GM12878 (cell line): ENCODE results near the gene MRPS15. TPM values are rescaled to one million over a fixed set of nuclear protein-coding genes. Genes with fewer than 3 reads are reported as not detected.

Source experiments
- ATAC-seq: fragments of 200-7000 bp; cut with Tn5 transposase; 3 replicates; pipeline ENCODE4 v1.9.1; 2020; ENCODE audit warnings: mild to moderate bottlenecking, moderate library complexity
- BruUV-seq: library from RNA; stranded (reverse); fragments of 400-500 nt; replicated peaks from 2 replicates; lab custom pipeline; 2021; lab: Mats Ljungman, UMichigan
- CTCF ChIA-PET: fragments of 300-600 bp; sonication (Branson Sonifier 250); formaldehyde crosslinking; extraction: SDS; loops from one replicate; lab custom pipeline; 2021; ENCODE audit warnings: inconsistent platforms; lab: Yijun Ruan, JAX
- POLR2A ChIA-PET: fragments of 350-600 bp; formaldehyde crosslinking; extraction: SDS; loops from one replicate; lab custom pipeline; 2021; ENCODE audit warnings: inconsistent platforms; lab: Charles Lee
- RAD21 ChIA-PET: fragments of 300-600 bp; sonication (Branson Sonifier 250); formaldehyde crosslinking; loops from one replicate; lab custom pipeline; 2023; ENCODE audit warnings: antibody characterized with exemption; ENCODE audit not compliant: unreplicated experiment; lab: Charles Lee
- SMC1A ChIA-PET: fragments of 300-600 bp; sonication (Branson Sonifier 250); formaldehyde crosslinking; loops from one replicate; lab custom pipeline; 2023; ENCODE audit not compliant: unreplicated experiment, uncharacterized antibody; lab: Charles Lee
- DNase-seq: peaks from one replicate; pipeline ENCODE4 v3.0.0-alpha.2; 2011; ENCODE audit warnings: low read depth, low spot score
- FAIRE-seq: peaks from 3 replicates; lab custom pipeline; 2011; peaks lifted over from hg19 to GRCh38; lab: Jason Lieb, UNC
- H2AFZ ChIP-seq: 2 replicates; pipeline ENCODE4 v1.6.0; 2011; ENCODE audit warnings: low read depth, low read length, control low read depth; ENCODE audit not compliant: control insufficient read depth
- H3K27ac ChIP-seq: 2 replicates; pipeline ENCODE4 v1.5.1; 2011; ENCODE audit warnings: control low read depth; ENCODE audit not compliant: control insufficient read depth, insufficient read depth
- H3K27me3 ChIP-seq, 2 experiments: replicated peaks in 1 of 2; 2 replicates each; pipeline versions ENCODE4 v1.6.0 to v1.6.1; 2011; ENCODE audit warnings: low read length in 1 of 2; ENCODE audit not compliant: control insufficient read depth in 2 of 2, insufficient read depth in 2 of 2
- H3K36me3 ChIP-seq, 2 experiments: 2 replicates each; pipeline ENCODE4 v1.5.1; 2011; ENCODE audit warnings: low read length in 1 of 2; ENCODE audit not compliant: control insufficient read depth in 2 of 2, insufficient read depth in 2 of 2
- H3K4me1 ChIP-seq: 2 replicates; pipeline ENCODE4 v1.6.1; 2011; ENCODE audit warnings: mild to moderate bottlenecking, low read length, moderate library complexity, mixed read lengths; ENCODE audit not compliant: control insufficient read depth, insufficient read depth
- H3K4me2 ChIP-seq: 2 replicates; pipeline ENCODE4 v1.6.0; 2011; ENCODE audit warnings: control low read depth; ENCODE audit not compliant: control insufficient read depth, insufficient read depth
- H3K4me3 ChIP-seq: fragments of 200-600 bp; sonication (generic); 2 replicates; pipeline ENCODE4 v1.5.1; 2016
- H3K79me2 ChIP-seq: 2 replicates; pipeline ENCODE4 v1.6.0; 2011; ENCODE audit warnings: low read length; ENCODE audit not compliant: control insufficient read depth, insufficient read depth
- H3K9ac ChIP-seq: 2 replicates; pipeline ENCODE4 v1.8.0; 2011; ENCODE audit warnings: low read length, control low read depth, mixed read lengths; ENCODE audit not compliant: control insufficient read depth, insufficient read depth
- H3K9me3 ChIP-seq: replicated peaks from 3 replicates; pipeline ENCODE4 v1.5.1; 2011; ENCODE audit warnings: mild to moderate bottlenecking, low read length; ENCODE audit not compliant: control insufficient read depth, insufficient read depth
- H4K20me1 ChIP-seq: 2 replicates; pipeline ENCODE4 v1.6.0; 2011; ENCODE audit not compliant: control insufficient read depth, insufficient read depth
- CREM ChIP-seq: IDR thresholded peaks from 2 replicates; pipeline ENCODE4 v1.6.1; 2014; ENCODE audit warnings: antibody characterized with exemption, low read depth
- EED ChIP-seq: sonication (generic); IDR thresholded peaks from 2 replicates; pipeline ENCODE4 v1.6.1; 2016; ENCODE audit warnings: antibody characterized with exemption, low read depth
- FOS ChIP-seq: IDR thresholded peaks from 3 replicates; pipeline ENCODE4 v1.6.1; 2011; ENCODE audit warnings: borderline replicate concordance; ENCODE audit not compliant: insufficient read length; ENCODE audit errors: extremely low read depth
- GABPA ChIP-seq: IDR thresholded peaks from 2 replicates; pipeline ENCODE4 v1.6.1; 2014; ENCODE audit warnings: antibody characterized with exemption, low read depth, mild to moderate bottlenecking, inconsistent platforms
- KDM1A ChIP-seq: fragments of 200-600 bp; sonication (generic); IDR thresholded peaks from 2 replicates; pipeline ENCODE4 v1.6.1; 2016; ENCODE audit warnings: borderline replicate concordance
- KLF5 ChIP-seq: fragments of 450-650 bp; IDR thresholded peaks from 2 replicates; pipeline ENCODE4 v1.6.1; 2014; ENCODE audit warnings: mild to moderate bottlenecking; ENCODE audit not compliant: partially characterized antibody
- LARP7 ChIP-seq: fragments of 450-650 bp; IDR thresholded peaks from 2 replicates; pipeline ENCODE4 v1.6.1; 2017; ENCODE audit warnings: mild to moderate bottlenecking
- MAX ChIP-seq: IDR thresholded peaks from 2 replicates; pipeline ENCODE4 v1.6.1; 2012; ENCODE audit warnings: low read depth, low read length, improper control_type of control experiment
- NFXL1 ChIP-seq: fragments of 450-650 bp; IDR thresholded peaks from 2 replicates; pipeline ENCODE4 v1.6.1; 2017; ENCODE audit warnings: antibody characterized with exemption, mild to moderate bottlenecking, borderline replicate concordance
- NFYA ChIP-seq: IDR thresholded peaks from 2 replicates; pipeline ENCODE4 v1.6.1; 2011; ENCODE audit warnings: low read depth, mild to moderate bottlenecking, low read length, improper control_type of control experiment, borderline replicate concordance
- SREBF1 ChIP-seq: IDR thresholded peaks from 2 replicates; pipeline ENCODE4 v1.6.1; 2012; ENCODE audit warnings: mild to moderate bottlenecking, low read length
- STAT1 ChIP-seq: fragments of 450-650 bp; conservative IDR thresholded peaks from 2 replicates; pipeline ENCODE4 v1.6.1; 2014; ENCODE audit warnings: antibody characterized with exemption, mild to moderate bottlenecking
- TCF3 ChIP-seq: IDR thresholded peaks from 2 replicates; pipeline ENCODE4 v1.6.1; 2012; ENCODE audit warnings: low read depth, mild to moderate bottlenecking, low read length, borderline replicate concordance; ENCODE audit not compliant: insufficient read depth
- YBX1 ChIP-seq: fragments of 450-650 bp; IDR thresholded peaks from 2 replicates; pipeline ENCODE4 v1.6.1; 2016; ENCODE audit warnings: antibody characterized with exemption
- ZNF207 ChIP-seq: fragments of 450-650 bp; IDR thresholded peaks from 2 replicates; pipeline ENCODE4 v1.6.1; 2014; ENCODE audit warnings: antibody characterized with exemption, mild to moderate bottlenecking, borderline replicate concordance
- ZNF24 ChIP-seq: fragments of 450-650 bp; IDR thresholded peaks from 2 replicates; pipeline ENCODE4 v1.6.1; 2017; ENCODE audit warnings: antibody characterized with exemption, mild to moderate bottlenecking
- ZNF274 ChIP-seq: IDR thresholded peaks from one replicate; pipeline ENCODE4 v1.8.0; 2011; ENCODE audit not compliant: insufficient read length, insufficient read depth
- ZSCAN29 ChIP-seq: fragments of 450-650 bp; IDR thresholded peaks from 2 replicates; pipeline ENCODE4 v1.6.1; 2017; ENCODE audit warnings: mild to moderate bottlenecking, moderate library complexity
- WGBS: methylation state at CpG from one replicate; pipeline ENCODE4 v1.1.6; 2016; ENCODE audit warnings: low lambda C conversion rate; ENCODE audit not compliant: insufficient replicate concordance, insufficient coverage; ENCODE audit errors: missing lambda C conversion rate; 5-methylcytosine and 5-hydroxymethylcytosine counted together
- in situ Hi-C: fragments of 300-500 bp; cut with MboI; formaldehyde crosslinking; loops from 9 replicates; pipeline ENCODE4 v1.14.3; 2018; ENCODE audit warnings: mixed read lengths
- intact Hi-C: fragments of 100-400 bp; cut with micrococcal nuclease; formaldehyde crosslinking; loops from one replicate; pipeline ENCODE4 v1.14.2; 2022; ENCODE audit not compliant: unreplicated experiment
- polyA plus RNA-seq, 11 experiments: library from polyadenylated mRNA; depleted of rRNA in 4 of 11; unstranded in 6 of 11; stranded (reverse) in 5 of 11; fragments of >200 nt; fragmentation: Nextera tagmentation in 4 of 11; fragmentation: Illumina TruSeq in 1 of 11; extraction: Ambion mirVana in 4 of 11; extraction: Trizol in 1 of 11; gene quantifications; 1 replicate in 1 of 11; 2 replicates in 10 of 11; pipeline versions ENCODE4 v1.2.1 to v1.2.3, GENCODE V29; 2011 to 2016; ENCODE audit warnings: inconsistent platforms in 2 of 11, missing spikeins in 2 of 11, low read depth in 1 of 11
- total RNA-seq, 4 experiments: library from RNA; depleted of rRNA in 3 of 4; stranded (reverse); fragments of >200 nt in 3 of 4; fragmentation: Illumina TruSeq in 1 of 4; extraction: Trizol in 1 of 4; gene quantifications; 2 replicates each; pipeline versions ENCODE4 v1.2.1 to v1.2.3, GENCODE V29; 2013 to 2021
- TF ChIP-seq, protein P1 (sequence below): fragments of 450-650 bp; IDR thresholded peaks from 2 replicates; pipeline ENCODE4 v1.6.1; 2016; ENCODE audit warnings: mild to moderate bottlenecking

MRPS15 gene
- total and polyA plus RNA-seq, 10 of the 15 experiments (the other 5 are each of a cell fraction or from before 2014, with no cell fraction given), result 41.1 to 207 (median 107) TPM

GRCh38 chr1:36494971-36495370 is 30.8 kb upstream of the MRPS15 start:
- Histone ChIP-seq H3K9ac (no peak overlapping the region), H2AFZ (no peak overlapping the region), H3K27ac (no peak overlapping the region), H3K4me2 (no peak overlapping the region), H3K9me3 (no peaks in the 10 kb centered on the region), H3K4me1 (no peaks in the 10 kb centered on the region; the same call in 1 of the 2 replicates), H3K36me3 (no peaks in the 10 kb centered on the region), H3K4me3 (no peak overlapping the region), H3K27me3 (no peaks in the 10 kb centered on the region), H4K20me1 (no peaks in the 10 kb centered on the region; the same call in 1 of the 2 replicates), H3K79me2 (no peaks in the 10 kb centered on the region)
- ChIA-PET POLR2A (no interaction called here), RAD21 (no interaction called here), SMC1A (no interaction called here), CTCF (no interaction called here)
- ATAC-seq (no peak), DNase-seq (no peak), FAIRE-seq (no peak)
- TF ChIP-seq TCF3, result no peak
- no peak for TF ChIP-seq FOS
- TF ChIP-seq KLF5, result no peak
- TF ChIP-seq EED, result no peak
- intact Hi-C loops, result no loop called here
- no TSS peak for BruUV-seq
- 19% methylated on average over 5 of the region's 5 CpGs for WGBS
- in situ Hi-C loops, result no loop called here

GRCh38 chr1:36493524-36493923 is 29.3 kb upstream of the MRPS15 start:
- ChIA-PET SMC1A (no interaction called here), POLR2A (no interaction called here)
- TF ChIP-seq YBX1 (no peak), ZNF207 (no peak), LARP7 (no peak), KDM1A (no peak), ZNF274 (no peak), STAT1 (no peak), ZNF24 (no peak), CREM (no peak), SREBF1 (no peak), ZSCAN29 (no peak), NFYA (no peak), NFXL1 (no peak), MAX (no peak), KLF5 (no peak), GABPA (no peak)
- TF ChIP-seq, protein P1, sequence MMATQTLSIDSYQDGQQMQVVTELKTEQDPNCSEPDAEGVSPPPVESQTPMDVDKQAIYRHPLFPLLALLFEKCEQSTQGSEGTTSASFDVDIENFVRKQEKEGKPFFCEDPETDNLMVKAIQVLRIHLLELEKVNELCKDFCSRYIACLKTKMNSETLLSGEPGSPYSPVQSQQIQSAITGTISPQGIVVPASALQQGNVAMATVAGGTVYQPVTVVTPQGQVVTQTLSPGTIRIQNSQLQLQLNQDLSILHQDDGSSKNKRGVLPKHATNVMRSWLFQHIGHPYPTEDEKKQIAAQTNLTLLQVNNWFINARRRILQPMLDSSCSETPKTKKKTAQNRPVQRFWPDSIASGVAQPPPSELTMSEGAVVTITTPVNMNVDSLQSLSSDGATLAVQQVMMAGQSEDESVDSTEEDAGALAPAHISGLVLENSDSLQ, result no peak

More at GRCh38 chr1:36493524-36493923, 29.3 kb upstream of the MRPS15 start:
- no peak for ATAC-seq
- no peaks in the 10 kb centered on the region for H3K9me3 ChIP-seq
- H2AFZ ChIP-seq, result no peak overlapping the region
- in situ Hi-C loops, result no loop called here
- H3K27me3 ChIP-seq, result no peaks in the 10 kb centered on the region
- no peaks in the 10 kb centered on the region for H3K36me3 ChIP-seq
- no peak overlapping the region for H3K27ac ChIP-seq
- no peaks in the 10 kb centered on the region; the same call in 1 of the 2 replicates for H4K20me1 ChIP-seq
- BruUV-seq, result no TSS peak
- H3K4me3 ChIP-seq, result no peak overlapping the region
- no peaks in the 10 kb centered on the region for H3K79me2 ChIP-seq
- H3K4me1 ChIP-seq, result no peaks in the 10 kb centered on the region; the same call in 1 of the 2 replicates
- 45% methylated on average over 9 of the region's 9 CpGs for WGBS
- H3K4me2 ChIP-seq, result no peak overlapping the region
- CTCF ChIA-PET, result no interaction called here
- RAD21 ChIA-PET, result no interaction called here
- intact Hi-C loops, result no loop called here
- DNase-seq, result no peak
- no peak for FAIRE-seq
- H3K9ac ChIP-seq, result no peak overlapping the region
